Right cardiac atrium (tissue), 5 donors: ENCODE results near the gene SH3BGR. TPM values are rescaled to one million over a fixed set of nuclear protein-coding genes. Genes with fewer than 3 reads are reported as not detected.
A peak's percentile ranks its signal among the peaks of the same experiment; 100 is the strongest.
"Not testable (repeated sequence)": the region's sequence is repeated elsewhere in the genome, so short reads cannot be mapped to it uniquely, and the experiment has no call there.

Experiments
- ATAC-seq, 2 donors: fragments of 200-7000 bp; cut with Tn5 transposase; one replicate each; pipeline versions ENCODE4 v1.8.0 to v1.9.1; 2020; ENCODE audit warnings: moderate library complexity in 2 of 2, mild to moderate bottlenecking in 1 of 2
- DNase-seq, 3 donors: peaks; one replicate each; pipeline ENCODE4 v3.0.0-alpha.2; 2020
- H3K27ac ChIP-seq: one replicate; pipeline ENCODE4 v1.5.1; 2013; ENCODE audit warnings: mild to moderate bottlenecking, low read length, control low read depth, moderate library complexity
- H3K27me3 ChIP-seq: one replicate; pipeline ENCODE4 v1.6.1; 2013; ENCODE audit not compliant: control insufficient read depth, insufficient read depth
- H3K4me1 ChIP-seq: one replicate; pipeline ENCODE4 v1.6.1; 2013; ENCODE audit warnings: low read length; ENCODE audit not compliant: control insufficient read depth, insufficient read depth
- H3K4me3 ChIP-seq: one replicate; pipeline ENCODE4 v1.5.1; 2013; ENCODE audit warnings: low read length, control low read depth
- H3K9me3 ChIP-seq: one replicate; pipeline ENCODE4 v1.6.1; 2013; ENCODE audit warnings: low read length; ENCODE audit not compliant: control insufficient read depth
- WGBS: extraction: QIAGEN DNeasy Blood & Tissue Kit; methylation state at CpG from one replicate; pipeline ENCODE4 v1.1.7; 2013; 5-methylcytosine and 5-hydroxymethylcytosine counted together
- intact Hi-C, 4 donors: fragments of 100-400 bp; cut with DNase I; formaldehyde crosslinking; loops; one replicate each; pipeline versions ENCODE4 v1.11.0 to v1.14.0; 2022 to 2023
- long read RNA-seq, 4 donors: library from polyadenylated mRNA; unstranded; transcript quantifications; one replicate each; pipeline ENCODE4 v2.0.0, GENCODE V29; 2020 to 2021
- polyA plus RNA-seq: library from polyadenylated mRNA; stranded (reverse); fragments of 200-250 nt; gene quantifications from one replicate; pipeline ENCODE4 v1.2.3, GENCODE V29; 2013
- total RNA-seq, 4 donors: library from RNA; stranded (reverse); fragmentation: NEBNext Ultra II Directional; extraction: Animal tissue kit (Norgen Biotek cat#: 25700); gene quantifications; one replicate each; pipeline ENCODE4 v1.2.1, GENCODE V29; 2021
- donor health status: healthy with polysubstance abuse.
- donor health status: DM: no; HTN: yes; CAD: no.
- donor health status: DM: no; HTN: no; CAD: no.
- donor health status: DM: no; HTN: yes; CAD: no; lungs with severe emphysema.
- donor health status: DM: yes; HTN: yes; CAD: no.

Gene SH3BGR
- total RNA-seq = 10 to 100 TPM; 89.1 to 95.8 (median 93.5) TPM
- polyA plus RNA-seq = 119 TPM
- long read RNA-seq, donor 1, transcript SH3BGR-201 (7 exons, 1,251 nt) = major isoform, 50 of 67 reads
- long read RNA-seq, donor 1, partial matches to known transcripts = 2 of 67 reads
- long read RNA-seq, donor 1, other reads (novel, unspliced or antisense) = 7 of 67 reads
- long read RNA-seq, donor 2, transcript SH3BGR-201 (7 exons, 1,251 nt) = major isoform, 21 of 26 reads
- long read RNA-seq, donor 2, partial matches to known transcripts = 1 of 26 reads
- long read RNA-seq, donor 2, other reads (novel, unspliced or antisense) = 4 of 26 reads
- long read RNA-seq, donor 3, transcript SH3BGR-201 (7 exons, 1,251 nt) = major isoform, 82 of 100 reads
- long read RNA-seq, donor 3, partial matches to known transcripts = 1 of 100 reads
- long read RNA-seq, donor 3, other reads (novel, unspliced or antisense) = 8 of 100 reads
- long read RNA-seq, donor 4, transcript SH3BGR-201 (7 exons, 1,251 nt) = major isoform, 28 of 44 reads
- long read RNA-seq, donor 4, partial matches to known transcripts = 0 of 44 reads
- long read RNA-seq, donor 4, other reads (novel, unspliced or antisense) = 10 of 44 reads

DNA sequence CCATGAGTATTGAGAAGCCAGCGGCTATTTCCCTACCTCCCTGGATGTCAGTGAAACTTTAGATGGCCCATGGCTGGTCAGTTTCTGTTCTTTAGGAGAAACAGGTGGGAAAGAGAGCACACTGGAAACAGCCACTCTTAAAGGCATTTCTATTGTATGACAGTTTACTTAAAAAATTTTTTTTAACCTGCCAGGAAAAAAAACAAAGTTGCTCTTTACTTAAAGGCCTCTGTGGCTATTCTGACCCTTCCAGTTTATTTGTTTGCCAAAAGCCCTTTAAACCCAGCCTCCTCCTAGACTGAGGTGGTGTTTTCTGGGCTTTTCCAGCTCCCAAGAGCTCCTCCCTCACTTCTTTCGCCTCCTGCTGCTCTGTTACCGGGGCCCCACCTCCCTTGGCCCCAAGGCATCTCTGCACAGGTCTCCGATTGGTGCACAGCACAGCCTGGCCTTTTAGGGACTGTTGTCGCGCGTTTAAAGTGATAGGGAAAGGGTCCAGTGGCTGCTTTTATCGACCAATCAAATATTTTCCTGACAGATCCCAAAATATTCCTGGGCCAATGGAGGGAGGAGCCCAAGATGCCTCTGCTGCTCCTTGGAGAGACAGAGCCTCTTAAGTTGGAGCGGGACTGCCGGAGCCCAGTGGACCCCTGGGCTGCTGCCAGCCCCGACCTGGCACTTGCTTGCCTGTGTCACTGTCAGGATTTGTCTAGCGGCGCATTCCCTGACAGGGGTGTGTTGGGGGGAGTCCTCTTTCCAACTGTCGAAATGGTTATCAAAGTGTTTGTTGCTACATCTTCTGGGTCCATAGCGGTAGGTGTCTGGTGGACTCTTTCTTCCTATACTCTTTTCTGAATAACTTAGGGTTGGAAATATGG is at the start of gene SH3BGR:
TSS of gene SH3BGR (plus strand) at position 639 of the 875 bp plus-strand sequence. CDS start at position 766, 127 bp downstream.
- WGBS = 32% methylated on average over 15 of the region's 15 CpGs
- no peaks in the 10 kb centered on the region for H3K4me1 ChIP-seq
- DNase-seq = peak; percentile 80 to 90 (median 88)
- H3K4me3 ChIP-seq = peak within 1 kb of the TSS; percentile 44
- peak; percentile 93 to 95 for ATAC-seq
- intact Hi-C loops = no loop called here
- no peaks in the 10 kb centered on the region for H3K27me3 ChIP-seq
- no peaks in the 10 kb centered on the region for H3K9me3 ChIP-seq
- H3K27ac ChIP-seq = peak within 1 kb of the TSS; percentile 83

DNA sequence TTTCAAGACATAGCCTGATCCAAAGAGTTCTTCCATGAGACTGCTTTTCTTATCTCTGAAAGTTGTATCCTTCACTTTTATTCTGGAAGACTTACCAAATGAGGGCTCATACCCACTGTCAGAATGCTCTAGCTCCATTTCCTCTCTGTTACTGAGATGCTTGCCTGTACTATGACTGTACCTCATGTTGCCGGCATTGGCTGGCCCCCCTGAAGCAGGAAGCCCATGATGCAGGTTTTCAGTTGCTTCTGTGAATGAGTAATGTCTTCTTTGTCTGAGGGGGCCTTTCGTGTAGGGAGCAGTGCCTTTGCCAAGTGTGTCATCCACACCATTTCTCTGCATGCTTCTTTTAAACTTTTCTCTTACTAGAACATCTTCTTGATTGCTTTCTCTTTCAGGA is 45.7 kb upstream of the SH3BGR start:
- WGBS = 94% methylated on average over 2 of the region's 2 CpGs
- Histone ChIP-seq H3K27me3 (no peaks in the 10 kb centered on the region), H3K4me3 (no peak overlapping the region), H3K4me1 (no peaks in the 10 kb centered on the region), H3K9me3 (no peaks in the 10 kb centered on the region), H3K27ac (no peak overlapping the region)
- no peak for ATAC-seq
- intact Hi-C loops = no loop called here
- DNase-seq = no peak

DNA sequence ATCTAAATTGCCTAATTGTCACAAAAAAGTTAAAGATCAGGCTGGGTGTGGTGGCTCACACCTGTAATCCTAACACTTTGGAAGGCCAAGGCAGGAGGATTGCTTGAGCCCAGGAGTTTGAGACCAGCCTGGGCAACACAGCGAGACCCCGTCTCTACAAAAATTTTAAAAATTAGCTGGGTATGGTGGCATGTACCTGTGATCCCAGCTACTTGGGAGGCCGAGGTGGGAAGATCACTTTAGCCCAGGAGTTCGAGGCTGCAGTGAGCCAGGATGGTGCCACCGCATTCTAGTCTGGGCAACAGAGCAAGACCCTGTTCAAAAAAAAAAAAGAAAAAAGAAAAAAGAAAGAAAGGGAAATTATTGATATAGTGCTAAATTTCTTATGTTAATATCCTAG is 32.6 kb upstream of the SH3BGR start:
- 97% methylated on average over 5 of the region's 5 CpGs for WGBS
- H3K27ac ChIP-seq, DNase-seq, H3K4me3 ChIP-seq, ATAC-seq, H3K27me3 ChIP-seq, H3K9me3 ChIP-seq, H3K4me1 ChIP-seq, intact Hi-C loops: not testable (repeated sequence)

DNA sequence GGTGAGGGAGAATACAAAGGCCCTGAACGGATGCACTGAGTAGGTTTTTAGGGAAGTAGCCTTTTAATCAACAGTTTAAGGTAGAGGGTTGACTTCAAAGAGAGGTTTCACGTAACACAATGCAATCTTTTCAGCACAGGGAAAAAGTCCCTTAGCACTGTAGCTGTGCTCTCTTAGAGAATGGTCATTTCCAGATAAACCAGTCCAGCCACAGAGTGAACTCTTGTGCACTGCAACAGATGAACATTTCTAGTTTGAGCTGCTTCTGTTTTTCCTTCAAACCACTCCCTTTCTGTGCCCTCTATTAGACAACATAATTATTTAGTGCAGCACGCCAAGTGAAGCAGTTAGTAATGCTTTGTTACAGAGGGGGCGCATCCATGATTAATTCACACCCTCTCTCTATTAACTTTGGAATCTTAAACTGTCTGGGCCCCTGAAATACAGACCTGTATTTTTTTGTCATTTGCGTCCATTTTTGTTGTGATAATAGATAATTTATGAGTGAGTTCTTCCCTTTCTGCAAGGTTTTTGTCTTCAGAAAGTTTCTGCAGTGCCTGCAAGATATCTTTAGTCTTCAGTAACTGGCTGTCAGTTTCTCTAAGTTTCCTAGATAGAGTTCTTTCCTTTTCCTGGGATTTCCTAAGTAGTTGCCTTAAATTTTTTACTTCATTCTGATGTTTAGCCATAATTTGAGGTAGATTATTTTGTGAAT is 29.1 kb upstream of the SH3BGR start:
- Histone ChIP-seq H3K27ac (no peak overlapping the region), H3K9me3 (no peaks in the 10 kb centered on the region), H3K4me1 (no peaks in the 10 kb centered on the region), H3K4me3 (no peak overlapping the region), H3K27me3 (no peaks in the 10 kb centered on the region)
- WGBS = 60% methylated on average over 5 of the region's 5 CpGs
- intact Hi-C loops = no loop called here
- DNase-seq = no peak
- ATAC-seq = no peak

DNA sequence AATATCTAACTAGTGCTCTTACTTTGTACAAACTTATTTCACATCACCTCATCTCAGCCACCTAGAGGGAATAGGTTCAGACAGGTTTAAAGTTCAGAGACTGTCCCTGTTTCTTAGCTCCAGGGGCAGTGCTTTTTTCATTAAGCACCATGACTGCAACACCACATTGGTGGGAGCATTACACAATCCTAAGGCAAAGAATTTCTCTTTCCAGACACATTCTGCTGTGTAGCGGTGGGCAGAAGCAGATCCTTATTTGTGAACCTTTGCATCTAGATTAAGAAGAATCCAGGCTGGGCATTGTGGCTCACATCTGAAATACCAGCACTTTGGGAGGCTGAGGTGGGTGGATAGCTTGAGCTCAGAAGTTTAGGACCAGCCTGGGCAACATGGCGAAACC is 22.3 kb upstream of the SH3BGR start:
- Histone ChIP-seq H3K27ac (no peak overlapping the region), H3K27me3 (no peaks in the 10 kb centered on the region), H3K9me3 (no peaks in the 10 kb centered on the region), H3K4me1 (no peaks in the 10 kb centered on the region), H3K4me3 (no peak overlapping the region)
- no peak for DNase-seq
- 95% methylated on average over 2 of the region's 2 CpGs for WGBS
- intact Hi-C loops = no loop called here
- no peak for ATAC-seq

DNA sequence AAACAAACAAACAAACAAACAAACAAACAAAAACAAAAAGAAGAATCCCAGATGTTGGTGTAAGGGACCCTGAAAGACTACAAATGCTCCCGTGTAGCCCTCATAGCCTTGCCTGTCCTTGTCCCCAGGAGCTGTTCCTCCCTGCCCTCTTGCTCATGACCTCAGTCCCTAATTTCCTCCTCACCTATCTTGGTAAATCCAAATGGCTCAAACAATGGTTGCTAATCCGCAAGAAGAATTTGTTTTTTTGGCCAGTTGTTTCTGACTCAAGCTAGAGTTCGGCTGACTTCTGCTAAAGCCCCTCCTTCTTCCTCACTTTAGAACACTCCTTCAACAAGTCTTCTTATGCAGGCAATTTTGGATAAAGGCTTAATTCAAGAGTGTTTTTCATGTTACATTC is 21.8 kb upstream of the SH3BGR start:
- DNase-seq (no peak), ATAC-seq (no peak)
- intact Hi-C loops = no loop called here
- Histone ChIP-seq H3K27ac (no peak overlapping the region), H3K27me3 (no peaks in the 10 kb centered on the region), H3K9me3 (no peaks in the 10 kb centered on the region), H3K4me1 (no peaks in the 10 kb centered on the region), H3K4me3 (no peak overlapping the region)
- 81% methylated on average over 3 of the region's 3 CpGs for WGBS

DNA sequence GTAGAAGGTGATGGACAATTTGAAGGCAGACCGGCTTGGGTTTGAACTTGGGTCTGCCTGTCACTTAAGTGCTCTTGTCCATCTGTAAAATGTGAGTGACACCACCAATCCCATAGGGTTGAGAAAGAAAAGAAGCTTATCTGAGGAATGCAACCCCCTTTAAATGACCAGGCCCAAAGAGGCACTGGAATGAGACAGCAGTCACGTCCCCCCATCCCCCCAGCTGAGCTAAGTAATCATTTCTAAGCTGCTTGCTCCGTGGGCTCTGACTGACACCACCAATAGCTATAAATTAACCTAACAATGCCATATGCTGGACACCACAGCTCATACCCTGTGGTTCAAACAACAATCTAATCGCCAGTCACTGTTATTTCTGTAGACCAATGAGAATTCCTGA is 21.3 kb upstream of the SH3BGR start:
- no peak for DNase-seq
- 47% methylated on average over 4 of the region's 4 CpGs for WGBS
- H3K27ac ChIP-seq = no peak overlapping the region
- intact Hi-C loops = no loop called here
- no peak for ATAC-seq
- H3K4me3 ChIP-seq = no peak overlapping the region
- no peaks in the 10 kb centered on the region for H3K4me1 ChIP-seq
- H3K27me3 ChIP-seq = no peaks in the 10 kb centered on the region
- H3K9me3 ChIP-seq = no peaks in the 10 kb centered on the region

DNA sequence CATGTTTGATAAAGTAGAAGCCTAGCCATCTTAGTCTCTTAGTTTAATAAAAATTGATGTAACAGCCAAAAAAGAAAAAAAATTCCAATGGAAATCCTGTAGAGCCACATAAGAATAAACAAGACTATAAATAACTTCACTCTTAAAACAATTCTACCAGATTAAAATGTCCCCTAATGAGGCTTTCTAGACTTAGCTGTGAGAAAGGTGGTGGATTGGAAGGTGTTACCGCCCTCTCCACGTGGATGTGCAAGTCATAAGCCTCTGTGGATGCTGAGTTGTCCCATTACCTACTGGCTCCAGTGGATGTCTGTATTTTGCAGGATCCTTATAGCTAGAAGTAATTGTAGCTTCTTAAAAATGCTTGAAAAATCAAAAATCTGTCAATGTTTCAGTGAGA is 20.8 kb upstream of the SH3BGR start:
- Histone ChIP-seq H3K27ac (no peak overlapping the region), H3K9me3 (no peaks in the 10 kb centered on the region), H3K27me3 (no peaks in the 10 kb centered on the region), H3K4me1 (no peaks in the 10 kb centered on the region), H3K4me3 (no peak overlapping the region)
- intact Hi-C loops = no loop called here
- DNase-seq (no peak), ATAC-seq (no peak)
- WGBS = 69% methylated on average over 2 of the region's 2 CpGs

DNA sequence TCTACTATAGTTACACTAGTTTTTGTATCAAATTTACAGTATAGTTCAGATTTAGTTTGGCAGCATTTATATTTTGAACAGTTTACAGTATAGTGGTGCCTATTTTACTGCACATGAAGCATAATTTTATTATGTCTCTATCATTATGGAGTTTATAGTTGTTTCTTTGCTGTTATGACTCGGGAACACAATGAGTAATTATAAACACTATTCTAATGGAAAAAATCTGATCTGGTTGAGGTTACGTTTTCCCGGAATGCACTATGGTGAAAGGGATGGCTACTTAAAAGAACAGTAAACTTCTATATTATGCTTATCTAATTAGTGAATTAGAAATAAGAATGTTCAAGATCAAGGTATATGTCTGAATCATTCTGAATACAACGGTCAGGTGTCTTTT is 16.8 kb upstream of the SH3BGR start:
- 66% methylated on average over 4 of the region's 4 CpGs for WGBS

DNA sequence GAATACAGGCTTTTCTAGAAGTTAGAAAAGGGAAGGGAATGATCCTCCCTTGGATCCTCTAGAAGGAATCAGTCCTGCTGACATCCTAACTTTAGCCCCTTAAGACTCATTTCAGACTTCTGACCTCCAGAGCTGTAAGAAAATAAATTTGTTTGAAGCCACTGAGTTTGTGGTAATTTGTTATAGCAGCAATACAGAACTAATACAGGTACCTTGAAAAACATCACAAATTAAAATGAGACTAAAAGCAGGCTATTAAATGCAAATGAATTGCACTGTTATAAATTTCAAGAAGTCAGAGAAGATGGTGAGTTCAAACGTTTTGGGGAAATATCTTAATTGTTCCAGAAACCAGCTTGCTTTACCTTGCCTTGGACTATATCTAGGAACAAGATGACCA is 12.5 kb upstream of the SH3BGR start:
- Histone ChIP-seq H3K27ac (no peak overlapping the region), H3K27me3 (no peaks in the 10 kb centered on the region), H3K4me3 (no peak overlapping the region), H3K9me3 (no peaks in the 10 kb centered on the region), H3K4me1 (no peaks in the 10 kb centered on the region)
- DNase-seq (no peak), ATAC-seq (no peak)
- intact Hi-C loops = no loop called here
- 40% methylated on average over 1 of the region's 1 CpG for WGBS

More for the DNA sequence above, 16.8 kb upstream of the SH3BGR start:
- Histone ChIP-seq H3K27me3 (no peaks in the 10 kb centered on the region), H3K27ac (no peak overlapping the region), H3K4me3 (no peak overlapping the region), H3K4me1 (no peaks in the 10 kb centered on the region), H3K9me3 (no peaks in the 10 kb centered on the region)
- DNase-seq (no peak), ATAC-seq (no peak)
- intact Hi-C loops = no loop called here
